Esophagus mucosa (tissue), 1 donor: ENCODE measurements around the gene SLC7A5. TPM values are rescaled to one million over a fixed set of nuclear protein-coding genes. Genes with fewer than 3 reads are reported as not detected.
"Not testable (repeated sequence)": the region's sequence is repeated elsewhere in the genome, so short reads cannot be mapped to it uniquely, and the experiment has no call there.

Experiments
- ATAC-seq: fragments of 200-7000 bp; cut with Tn5 transposase; one replicate; pipeline ENCODE4 v1.9.1; 2020
- total RNA-seq: library from RNA; stranded (reverse); gene quantifications from one replicate; pipeline ENCODE4 v1.2.4, GENCODE V29; 2023
- donor health status: DM: yes; HTN: yes; CAD: no.

Gene SLC7A5
- total RNA-seq, 1 donor from 2014 or later = 198 TPM

DNA sequence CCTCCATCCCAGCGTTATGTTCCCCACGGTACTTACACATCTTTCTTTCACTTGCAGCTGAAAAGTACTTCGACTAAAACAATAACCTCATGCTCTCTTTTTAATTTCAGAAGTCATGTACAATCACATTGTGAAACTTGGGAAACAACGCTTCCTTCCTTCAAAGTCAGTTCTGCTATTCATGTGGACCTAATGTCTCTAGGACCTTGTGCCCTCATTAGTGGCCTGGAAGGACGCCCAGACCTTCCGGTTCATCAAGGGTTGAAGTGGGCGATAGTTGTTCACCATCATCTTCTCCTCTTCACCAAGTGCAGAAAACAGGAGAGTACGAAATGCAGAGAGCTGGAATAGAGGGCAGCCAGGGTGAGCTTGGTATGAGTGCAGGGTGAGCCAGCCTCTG, 18.6 kb upstream of the SLC7A5 start:
- ATAC-seq = not testable (repeated sequence)

DNA sequence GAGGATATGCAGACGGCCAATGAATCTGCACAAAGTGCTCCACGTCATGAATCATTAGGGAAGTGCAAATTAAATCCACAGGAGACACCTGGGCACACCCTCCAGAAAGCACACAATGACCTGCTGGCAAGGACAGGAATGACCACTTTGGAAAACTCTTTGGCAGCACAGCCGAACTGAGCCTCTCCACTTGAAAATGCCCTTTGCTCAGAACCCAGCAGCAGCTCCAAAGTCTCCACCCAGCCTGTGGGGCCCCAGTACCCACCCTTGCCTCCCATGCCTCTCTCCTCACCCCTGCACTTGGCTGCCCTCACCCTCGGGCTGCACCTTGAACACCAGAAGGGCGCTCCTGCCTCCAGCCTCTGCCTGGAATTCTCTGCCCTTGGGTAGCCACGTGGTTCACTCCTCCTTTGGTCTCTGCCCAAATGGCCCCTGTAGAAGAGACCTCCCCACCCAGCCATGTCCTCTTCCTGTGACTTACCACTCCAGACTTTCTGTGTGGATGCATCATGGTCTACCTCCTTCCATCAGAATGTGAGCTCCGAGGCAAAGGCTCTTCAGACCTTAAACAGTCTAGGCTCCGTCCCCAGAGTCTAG, 16.2 kb upstream of the SLC7A5 start:
- peak; percentile 71 for ATAC-seq

DNA sequence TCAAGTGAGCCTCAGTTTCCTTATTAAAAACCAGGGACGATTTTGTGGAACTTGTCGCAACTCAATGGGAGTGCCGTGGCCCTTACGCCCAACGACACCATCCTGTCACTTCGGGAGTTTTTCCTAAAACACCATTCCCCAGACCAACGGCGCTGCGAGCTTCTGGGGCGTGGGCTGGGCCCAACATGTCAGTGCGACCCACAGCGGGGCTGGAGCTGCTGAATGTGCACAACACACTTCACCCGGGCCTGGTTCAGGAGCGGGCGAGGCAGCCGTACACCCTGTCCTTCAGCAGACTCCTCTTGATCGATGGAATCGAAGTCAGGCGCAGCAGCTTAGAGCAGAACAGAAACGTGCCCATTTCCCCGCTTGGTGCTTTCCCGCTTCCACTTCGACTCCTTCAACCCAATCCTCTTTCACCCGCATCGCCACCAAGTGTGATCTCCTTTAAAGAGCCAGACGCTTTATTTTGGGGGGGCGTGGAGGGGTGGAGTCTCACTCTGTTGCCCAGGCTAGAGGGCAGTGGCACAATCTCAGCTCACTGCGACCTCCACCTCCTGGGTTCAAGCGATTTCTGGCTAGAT, 13.2 kb upstream of the SLC7A5 start:
- ATAC-seq = no peak

DNA sequence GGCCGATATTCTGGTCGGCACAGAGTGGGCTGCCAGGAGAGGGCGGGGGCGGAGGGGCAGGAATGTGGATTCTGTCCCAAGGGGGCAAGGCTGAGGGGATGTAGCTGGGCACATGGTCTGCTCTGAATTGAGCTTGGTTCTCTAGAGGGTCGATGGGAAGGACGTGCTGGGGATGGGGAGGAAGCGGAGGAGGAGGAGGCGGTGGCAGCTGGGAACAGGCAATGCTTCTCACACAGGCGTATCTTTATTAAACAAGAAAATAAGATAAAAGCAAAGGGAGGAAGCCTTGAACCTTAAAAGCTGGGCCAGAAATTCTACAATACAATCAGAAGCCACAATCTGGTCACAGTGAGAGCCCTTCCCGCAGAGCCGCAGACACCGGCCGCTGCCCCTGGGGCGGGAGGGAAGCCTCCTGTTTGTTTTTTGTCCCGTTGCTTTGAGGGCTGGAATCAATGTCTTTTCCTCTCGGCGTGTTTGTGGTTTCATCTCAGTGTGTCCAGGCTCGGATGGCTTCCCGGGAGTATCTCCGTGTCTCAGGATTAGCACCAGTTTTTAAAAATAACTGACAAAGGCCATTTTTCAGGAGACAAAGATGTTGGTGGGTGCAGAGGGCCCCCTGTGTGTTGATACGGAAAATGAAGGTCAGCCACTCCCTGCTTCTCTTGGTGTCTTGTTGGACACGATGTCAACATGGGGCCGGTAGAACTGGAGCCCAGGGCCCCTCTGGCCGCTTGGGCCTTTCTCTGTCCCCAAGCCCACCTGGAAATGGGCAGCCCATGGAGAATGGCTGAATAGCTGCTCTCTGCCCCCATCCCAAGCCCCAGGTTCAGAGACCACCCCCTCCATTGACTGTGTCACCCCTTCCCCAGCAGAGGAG, 12.3 kb upstream of the SLC7A5 start:
- ATAC-seq = no peak

DNA sequence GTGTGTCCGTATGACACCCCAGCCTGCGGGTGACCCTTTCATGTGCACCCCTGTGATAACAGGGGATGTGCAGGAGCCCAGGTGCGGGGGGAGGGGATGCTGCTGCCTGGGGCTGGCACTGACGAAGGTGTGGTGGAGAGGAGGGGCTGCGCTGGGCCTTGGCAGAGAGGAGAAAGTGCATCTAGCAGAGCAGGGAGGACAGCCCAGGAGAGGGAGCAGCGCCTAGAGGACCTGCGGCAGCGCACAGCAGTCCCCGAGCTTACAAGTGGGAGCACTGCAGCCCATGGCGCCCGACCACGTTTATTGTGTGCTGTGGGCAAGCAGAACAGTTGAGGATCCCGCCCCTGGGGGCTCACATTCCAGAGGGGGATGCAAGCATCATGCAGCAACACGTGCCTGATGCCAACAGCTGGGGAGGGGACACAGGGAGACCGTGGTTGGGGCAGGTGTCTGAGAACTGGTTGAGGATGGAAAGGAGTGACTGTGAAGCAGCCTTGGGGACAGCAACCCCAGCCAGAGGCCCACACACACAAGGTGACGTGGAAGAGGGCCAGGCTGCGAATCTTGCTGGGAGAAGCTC, 10.9 kb upstream of the SLC7A5 start:
- no peak for ATAC-seq

DNA sequence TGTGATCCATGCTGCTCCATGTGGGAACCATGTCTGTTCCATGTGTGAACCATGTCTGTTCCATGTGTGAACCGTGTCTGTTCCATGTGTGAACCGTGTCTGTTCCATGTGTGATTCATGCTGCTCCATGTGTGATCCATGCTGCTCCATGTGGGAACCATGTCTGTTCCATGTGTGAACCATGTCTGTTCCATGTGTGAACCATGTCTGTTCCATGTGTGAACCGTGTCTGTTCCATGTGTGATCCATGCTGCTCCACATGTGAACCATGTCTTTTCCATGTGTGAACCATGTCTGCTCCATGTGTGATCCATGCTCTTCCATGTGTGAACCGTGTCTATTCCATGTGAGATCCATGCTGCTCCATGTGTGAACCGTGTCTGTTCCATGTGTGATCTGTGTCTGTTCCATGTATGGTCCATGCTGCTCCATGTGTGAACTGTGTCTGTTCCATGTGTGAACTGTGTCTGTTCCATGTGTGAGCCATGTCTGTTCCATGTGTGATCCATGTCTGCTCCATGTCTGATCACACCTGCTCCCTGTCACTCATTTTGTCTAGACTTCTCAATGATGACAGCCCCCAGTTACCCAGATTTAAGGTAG, 10.2 kb upstream of the SLC7A5 start:
- ATAC-seq = not testable (repeated sequence)

DNA sequence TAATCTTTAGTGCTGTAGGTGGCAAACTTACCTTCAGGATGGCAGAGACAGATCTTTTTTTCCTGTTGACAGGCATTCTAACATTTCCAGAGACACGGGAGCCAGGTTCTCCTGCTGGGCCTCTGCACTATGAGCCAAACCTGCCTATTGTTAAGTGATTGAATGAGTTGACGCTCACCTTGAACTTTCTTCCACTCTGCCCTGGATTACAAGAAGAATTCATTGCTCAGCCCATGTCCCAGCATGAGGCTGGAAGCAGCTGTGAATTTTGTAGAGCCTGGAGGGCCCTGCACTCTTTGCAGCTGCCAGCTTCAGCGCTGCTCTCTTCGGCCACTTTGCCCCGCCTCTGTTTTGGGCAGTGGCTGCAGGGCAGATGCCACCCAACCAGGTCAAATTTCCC, 9.4 kb upstream of the SLC7A5 start:
- no peak for ATAC-seq

DNA sequence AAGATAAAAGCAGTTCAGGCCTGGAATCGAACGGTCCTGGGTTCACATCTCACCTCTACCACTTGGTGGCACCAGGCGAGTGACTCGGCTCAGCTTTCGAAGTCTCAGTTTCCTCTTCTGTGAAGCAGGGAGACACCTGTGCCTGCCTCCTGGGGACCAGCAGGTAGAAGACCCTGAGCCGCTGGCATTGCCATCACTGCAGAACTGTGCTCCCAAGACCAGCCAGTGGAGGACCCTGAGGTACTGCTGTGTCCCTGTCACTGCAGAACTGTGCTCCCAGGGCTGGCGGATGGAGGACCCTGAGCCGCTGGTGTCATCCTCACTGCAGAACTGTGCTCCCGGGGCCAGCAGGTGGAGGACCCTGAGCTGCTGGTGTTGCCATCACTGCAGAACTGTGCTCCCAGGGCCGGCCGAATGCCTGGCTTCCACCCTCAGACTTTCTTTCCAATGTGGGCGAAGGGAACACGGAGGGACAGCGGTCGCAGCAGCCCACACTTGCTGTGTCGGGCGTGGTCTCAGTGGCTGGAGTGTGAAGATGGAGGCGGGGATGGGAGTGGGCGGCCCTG, 8.7 kb upstream of the SLC7A5 start:
- ATAC-seq = peak; percentile 19

DNA sequence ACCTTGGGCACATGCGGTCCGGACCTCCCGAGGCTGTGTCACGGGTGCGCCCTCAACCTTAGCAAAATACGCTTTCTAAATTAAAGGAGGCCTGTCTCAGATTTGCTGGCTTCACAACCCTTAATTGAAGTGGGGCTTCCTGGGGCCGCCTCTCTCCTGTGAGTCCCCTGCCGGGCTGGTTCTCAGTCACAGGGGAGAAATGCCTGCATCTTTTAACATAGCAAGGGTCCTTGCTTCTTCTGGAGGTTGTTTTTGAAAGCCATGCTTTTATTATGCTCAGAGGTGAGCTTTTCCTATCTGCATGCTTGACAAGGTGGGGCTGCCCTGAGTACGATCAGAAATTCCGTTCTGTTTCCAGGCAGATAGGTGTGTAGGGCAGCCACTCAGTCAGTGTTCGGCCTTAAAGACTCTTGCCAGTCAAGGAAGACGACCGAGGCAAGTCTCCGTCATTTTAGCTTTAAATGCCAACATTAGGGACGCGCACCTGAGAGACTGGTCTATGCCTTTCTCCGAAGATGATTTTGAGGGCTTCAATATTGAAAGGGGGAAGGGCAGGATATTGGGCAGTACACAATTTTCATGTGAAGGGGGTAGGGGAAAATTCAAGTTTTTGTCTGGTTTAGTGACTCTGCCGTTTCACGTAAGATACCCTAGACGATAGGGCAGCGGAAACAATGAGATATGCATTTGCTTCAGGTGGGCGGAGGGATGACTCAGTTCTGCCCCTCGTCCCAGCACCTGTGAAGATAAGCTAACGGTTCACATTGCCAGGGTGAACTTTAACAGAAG, 5.5 kb upstream of the SLC7A5 start:
- no peak for ATAC-seq

DNA sequence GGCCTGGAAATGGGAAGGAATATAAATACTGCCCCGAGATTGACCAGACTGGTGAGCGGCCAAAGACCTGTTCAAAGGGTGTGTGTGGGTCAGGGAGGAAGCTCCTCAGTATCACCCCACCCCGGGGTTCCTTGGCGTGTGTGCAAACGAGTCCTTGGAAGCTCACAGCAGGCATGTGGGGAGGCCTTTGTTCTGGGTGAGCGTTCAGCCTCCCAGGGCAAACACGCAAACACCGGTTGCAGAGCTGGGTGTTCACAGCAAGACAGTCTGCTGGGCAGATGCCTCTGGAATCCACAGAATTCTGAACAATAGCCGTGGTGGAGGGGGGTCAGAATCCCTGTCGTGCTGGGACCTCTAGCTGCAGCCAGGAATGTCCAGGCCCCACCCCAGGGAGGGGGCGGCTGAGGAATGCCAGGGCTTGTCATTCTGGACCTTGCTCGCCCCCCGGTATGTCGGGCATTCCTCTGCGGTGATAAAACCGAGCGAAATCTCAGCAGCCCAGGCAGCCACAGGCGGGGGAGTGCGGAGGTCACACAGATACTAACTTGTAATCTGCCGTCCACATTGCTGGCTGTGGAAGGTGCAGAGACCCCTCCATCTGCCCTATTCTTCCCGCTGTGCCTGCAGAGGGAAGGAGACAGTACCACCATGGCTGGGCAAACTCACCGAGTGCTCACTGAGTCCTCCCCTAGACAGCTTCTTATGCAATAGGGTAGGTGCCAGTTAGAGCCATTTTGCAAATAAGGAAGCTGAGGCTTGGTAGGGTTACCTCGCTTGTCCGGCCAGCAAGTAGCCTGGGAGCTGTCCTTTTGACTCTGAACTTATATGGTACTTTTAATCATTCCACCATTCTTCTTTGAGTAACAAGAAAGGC, 1.3 kb upstream of the SLC7A5 start:
- not testable (repeated sequence) for ATAC-seq

DNA sequence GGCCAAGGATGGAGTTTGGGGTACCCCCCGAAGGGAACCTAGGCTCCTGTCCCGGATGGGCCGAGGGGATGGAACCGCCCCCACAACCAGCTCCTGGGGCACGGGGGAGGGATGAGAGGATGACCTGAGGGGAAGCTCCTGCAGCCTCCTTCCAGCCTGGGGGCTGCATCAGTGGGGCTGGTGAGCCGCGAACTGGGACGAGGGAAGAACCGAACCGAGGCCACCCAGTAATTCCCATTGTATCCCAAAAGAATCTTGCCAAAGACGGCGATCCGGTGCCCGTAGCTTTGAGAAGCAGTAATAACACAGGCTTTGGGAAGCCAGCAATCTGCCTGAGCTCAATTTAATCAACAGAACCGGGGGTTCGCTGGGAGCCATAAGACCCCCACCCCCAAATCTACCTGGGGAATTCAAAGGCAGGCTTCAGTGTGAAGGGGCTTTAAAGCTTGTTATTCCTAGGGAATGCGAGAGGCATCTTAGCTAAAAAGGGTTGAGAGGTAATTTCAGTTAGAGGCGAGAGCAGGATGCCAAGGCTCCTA, 641 bp upstream of the SLC7A5 start:
- not testable (repeated sequence) for ATAC-seq

DNA sequence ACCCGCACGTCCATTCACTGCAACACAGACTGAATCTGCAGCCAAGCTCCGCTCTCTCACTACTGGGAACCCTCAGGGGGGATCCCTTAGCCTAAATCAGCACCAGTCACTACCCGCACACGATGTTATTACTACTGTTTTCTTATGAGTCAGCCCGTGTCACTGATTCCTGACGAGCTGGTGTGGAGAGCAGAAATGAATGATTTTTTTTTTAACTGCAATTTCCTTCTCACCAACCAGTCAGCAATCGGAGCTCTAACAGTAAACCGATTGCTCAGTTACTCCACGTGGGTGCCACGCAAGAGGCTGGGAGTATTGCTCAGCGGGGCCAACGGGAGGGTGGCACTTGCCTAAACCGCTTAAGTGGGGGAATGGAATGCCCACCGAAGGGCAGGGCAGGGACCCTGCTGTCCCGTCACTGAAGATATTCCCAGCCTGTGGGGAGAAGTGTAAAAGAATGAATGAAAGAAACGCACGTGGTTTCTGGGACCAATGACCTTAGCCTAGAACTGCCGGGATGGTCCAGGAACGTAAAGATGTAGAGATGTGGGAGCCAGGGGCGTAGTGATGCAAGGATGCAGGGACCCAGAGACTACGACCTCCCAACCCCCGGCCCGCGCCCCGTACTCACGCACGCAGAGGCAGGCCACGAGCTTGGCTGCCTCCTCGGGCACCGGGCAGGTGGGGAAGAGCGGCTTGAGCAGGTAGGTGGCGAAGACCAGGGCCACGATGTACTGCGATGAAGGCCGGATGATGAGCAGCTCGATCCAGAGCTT, 865 bp downstream of the SLC7A5 start:
- peak; percentile 68 for ATAC-seq

DNA sequence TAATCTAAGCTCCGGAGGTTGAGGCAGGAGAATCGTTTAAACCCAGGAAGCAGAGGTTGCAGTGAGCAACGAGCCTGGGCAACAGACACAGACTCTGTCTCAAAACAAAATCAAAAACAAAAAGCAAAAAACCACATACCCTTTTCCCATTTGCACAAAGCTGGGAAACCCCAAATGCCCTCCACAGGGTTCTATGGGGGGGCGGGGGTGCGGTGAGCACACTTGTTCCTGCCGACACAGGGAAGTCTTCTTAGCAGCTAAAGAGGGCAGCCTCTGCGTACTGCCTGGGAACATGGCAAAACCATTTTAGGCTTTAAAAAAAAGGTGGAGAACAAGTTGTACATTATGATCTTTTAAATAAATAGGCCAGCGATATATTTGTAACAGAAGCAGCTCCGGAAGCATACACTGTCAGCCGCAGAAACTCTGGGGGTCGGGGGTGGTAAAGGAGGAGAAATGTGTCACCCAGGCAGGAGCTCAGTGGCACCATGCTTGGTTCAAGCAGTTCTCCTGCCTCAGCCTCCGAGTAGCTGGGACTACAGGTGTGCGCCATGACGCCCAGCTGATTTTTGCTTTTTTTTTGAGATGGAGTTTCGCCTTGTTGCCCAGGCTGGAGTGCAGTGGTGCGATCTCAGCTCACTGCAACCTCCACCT, 3.3 kb downstream of the SLC7A5 start:
- not testable (repeated sequence) for ATAC-seq

DNA sequence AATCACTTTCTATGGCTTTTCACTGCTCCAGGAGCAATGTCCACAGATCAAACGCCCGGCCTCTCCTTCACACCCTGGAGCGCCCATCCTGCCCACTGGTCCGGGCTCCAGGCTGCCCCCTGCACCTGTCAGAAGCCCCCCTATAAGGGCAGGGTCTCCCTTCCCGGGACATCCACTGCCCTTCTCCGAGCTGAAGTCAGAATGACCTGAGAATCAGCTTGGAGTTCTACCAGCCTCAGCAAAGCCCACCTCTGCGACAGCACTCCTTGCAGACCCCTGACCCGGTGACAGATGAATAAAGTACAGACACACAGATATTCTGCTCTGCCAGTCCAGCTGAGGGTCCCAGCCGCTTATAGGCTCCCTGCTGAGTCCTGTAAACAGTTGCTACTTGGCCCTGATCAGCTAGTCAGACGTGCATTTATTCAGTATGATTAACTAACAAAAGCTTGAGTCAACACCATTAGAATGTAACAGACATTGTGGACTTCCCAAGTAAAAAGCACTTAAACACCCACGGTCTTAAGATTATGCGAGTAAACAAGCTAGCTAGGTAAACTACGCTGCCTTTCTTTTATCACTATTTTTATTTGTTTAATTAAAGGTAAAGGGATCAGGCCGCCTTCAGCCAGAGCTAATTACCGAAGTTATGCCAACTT, 4.8 kb downstream of the SLC7A5 start:
- ATAC-seq = no peak

DNA sequence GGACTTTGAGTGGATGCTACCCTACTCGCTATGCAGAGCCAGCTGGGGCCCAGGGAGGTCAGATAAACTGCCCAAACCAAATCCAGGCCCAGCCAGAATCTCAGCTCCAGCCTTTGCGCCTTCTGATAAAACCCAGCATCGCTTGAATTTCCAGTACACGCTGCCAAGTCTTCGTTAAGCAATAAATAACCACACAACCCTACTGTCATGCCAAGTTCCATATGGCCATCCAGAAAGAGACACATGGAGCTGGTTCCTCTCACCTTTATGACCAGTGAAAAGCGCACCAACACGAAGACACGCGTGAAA, 6.0 kb downstream of the SLC7A5 start:
- peak; percentile 13 for ATAC-seq

DNA sequence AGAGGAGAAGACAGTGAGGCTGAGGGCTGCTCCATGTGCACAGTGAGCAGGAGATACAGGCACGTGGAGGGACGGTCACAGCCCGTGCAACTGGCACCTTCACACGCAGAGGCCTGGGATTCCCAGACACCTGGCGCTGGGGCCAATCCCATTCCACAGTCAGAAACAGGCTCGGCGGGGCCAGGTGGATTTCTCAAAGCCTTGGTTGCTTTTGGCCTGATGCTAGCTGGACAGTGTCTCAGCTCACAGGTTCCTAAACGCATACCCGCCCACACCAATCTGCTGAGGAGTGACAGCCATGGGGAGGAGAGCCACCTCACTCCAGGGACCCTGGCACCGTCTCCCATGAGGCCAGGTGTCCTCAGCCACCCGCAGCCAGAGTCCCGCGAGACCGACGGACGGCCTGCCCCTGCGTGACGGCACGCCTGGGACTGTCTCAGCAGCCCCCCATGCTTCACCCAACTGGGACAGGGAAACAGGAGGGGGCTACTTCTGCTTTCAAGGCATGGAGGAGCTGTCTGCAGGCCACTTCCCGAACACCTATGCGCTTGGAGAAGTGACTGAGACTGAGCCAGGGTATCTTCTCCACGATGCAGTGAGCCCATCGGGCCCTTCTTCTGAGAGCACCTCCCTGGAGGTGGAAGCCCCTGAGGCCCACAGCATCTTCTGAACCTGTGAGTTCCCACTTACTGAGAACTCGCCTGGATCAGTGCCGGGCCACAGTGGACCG, 6.5 kb downstream of the SLC7A5 start:
- ATAC-seq = peak; percentile 19

DNA sequence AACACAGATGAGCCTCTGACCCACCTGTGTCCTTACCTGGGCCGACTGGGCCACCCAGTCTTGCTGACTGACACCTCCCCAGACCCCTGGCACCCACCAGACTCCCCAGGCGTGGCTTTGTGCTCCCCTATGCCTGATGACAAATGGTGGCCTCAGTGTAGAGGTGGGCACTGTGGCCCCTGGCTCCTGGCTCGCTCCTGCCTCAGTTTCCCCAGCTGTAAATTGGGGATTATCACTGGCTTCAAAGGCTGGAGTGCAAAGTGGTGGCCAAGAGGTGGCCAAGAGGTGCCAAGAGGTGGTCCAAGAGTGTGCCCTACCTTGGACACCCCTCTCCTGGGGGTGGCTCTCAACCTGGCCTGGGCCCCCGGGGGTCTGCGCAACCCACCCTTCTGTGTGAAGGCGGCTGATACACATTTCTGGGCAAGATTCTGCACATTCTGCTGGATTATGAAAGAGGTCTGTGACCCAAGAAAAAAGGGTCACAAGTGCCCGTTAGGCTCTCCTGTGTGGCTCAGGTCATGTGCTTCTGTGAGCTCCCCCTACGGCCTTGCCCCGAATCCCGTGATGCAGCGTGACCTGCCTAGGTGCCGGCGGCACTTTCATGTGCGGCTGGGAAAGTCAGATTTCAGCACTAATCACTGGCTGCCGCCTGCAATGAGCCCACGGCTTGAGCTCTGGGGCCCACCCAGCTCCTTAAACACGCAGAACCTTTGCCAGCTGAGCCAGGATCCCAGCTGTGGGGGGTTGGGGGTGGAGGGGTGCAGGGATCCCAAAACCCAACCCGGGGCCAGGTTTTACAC, 7.8 kb downstream of the SLC7A5 start:
- ATAC-seq = not testable (repeated sequence)
